ENCODE data around the gene PDGFA. TPM values are rescaled to one million over a fixed set of nuclear protein-coding genes. Genes with fewer than 3 reads are reported as not detected.

Gene PDGFA
- total RNA-seq, 2 experiments from 2014 or later, result 9.4 to 9.9 TPM

DNA sequence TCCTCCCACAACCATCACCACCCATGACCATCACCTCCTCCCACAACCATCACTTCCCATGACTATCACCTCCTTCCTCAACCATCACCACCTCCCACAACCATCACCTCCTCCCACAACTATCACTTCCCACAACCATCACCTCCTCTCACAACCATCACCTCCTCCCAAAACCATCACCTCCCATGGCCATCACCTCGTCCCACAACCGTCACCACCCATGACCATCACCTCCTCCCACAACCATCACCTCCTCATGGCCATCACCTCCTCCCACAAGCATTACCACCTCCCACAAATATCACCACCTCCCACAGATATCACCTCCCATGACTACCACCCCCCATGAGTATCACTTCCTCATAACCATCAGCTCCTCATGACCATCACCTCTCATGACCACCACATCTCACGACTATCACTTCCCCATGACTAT, 52.2 kb downstream of the PDGFA start:
- CTCF ChIA-PET, result no interaction called here

DNA sequence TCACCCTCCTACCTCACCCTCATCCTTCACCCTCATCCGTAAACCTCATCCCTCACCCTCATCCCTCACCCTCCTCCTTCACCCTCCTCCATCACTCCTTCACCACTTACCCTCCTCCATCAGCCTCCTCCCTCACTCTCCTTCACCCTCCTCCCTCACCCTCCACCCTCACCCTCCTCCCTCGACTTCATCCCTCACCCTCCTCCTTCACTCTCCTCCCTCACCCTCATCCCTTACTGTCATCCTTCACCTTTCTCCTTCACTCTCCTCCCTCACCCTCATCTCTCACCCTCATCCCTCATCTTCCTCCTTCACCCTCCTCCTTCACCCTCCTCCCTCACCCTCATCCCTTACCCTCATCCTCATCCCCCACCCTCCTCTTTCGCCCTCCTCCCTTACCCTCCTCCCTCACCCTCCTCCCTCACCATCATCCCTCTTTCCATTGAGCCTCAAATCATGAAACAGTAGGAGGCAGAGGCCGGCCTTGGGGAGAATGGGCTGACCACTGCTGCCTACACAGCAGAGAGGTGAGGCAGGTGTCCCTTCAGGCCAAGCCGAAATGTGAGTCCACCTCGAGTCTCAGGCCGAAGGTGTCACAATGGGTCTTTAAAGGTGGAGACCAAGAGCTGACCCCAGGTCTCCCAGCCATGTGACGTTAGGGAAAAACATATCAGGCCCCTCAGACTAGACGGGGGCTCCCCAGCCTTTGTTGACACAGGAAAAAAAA, 53.0 kb downstream of the PDGFA start:
- ChIA-PET CTCF (no interaction called here), POLR2A (no interaction called here)

More for the DNA sequence above, 52.2 kb downstream of the PDGFA start:
- POLR2A ChIA-PET, result no interaction called here

GRCh38 chr7:465710-466400, 53.8 kb downstream of the PDGFA start:
- ChIA-PET POLR2A (no interaction called here), CTCF (no interaction called here)

DNA sequence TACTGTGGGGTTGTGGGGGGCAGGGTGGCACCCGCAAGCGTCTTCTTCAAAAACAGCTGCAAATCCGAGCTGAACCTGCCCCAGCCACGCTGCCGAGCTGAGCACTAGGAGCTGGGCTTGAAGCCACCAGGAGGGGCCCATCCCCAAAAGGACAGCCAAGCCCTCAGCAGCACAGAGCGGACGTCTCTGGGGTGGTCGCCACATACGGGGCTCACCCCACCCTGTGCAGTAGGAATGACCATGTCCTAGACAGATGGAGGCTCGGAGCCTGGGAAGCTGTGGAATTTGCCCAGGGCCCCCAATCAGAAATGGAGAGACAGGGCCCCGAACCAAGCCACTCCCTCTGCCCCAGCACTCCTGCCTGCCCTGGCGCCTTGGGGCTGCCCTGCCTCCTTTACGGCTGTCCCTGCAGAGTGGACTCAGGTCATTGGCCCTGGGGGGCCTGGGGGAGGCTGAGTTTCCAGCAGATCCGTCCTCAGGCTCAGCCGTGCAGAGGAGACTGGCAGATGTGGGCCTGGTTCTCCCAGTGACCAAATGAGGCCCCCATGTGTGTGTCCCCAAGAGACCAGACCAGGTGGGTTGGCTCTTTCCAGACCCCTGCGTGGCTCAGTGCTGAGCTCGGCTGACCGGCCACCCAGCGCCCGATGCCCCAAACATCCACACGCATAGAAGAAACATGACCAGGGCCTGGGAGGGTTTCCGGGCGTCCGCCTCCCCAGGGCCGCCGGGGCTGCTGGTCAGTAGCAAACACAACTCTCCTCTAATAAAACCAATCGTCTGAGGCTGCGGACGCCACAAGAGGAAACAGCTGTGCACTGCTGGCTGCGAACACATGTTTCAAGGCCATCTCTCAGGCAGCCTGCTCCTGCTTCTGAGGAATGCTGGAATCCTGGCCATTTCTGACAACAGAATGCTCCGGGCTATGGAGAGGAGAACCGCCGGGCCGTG, 54.9 kb downstream of the PDGFA start:
- ChIA-PET CTCF (no interaction called here), POLR2A (no interaction called here)

- CTCF ChIA-PET, result no interaction called here
Measured at GRCh38 chr7:463817-464453, 55.7 kb downstream of the PDGFA start.

GRCh38 chr7:463362-463781, 56.3 kb downstream of the PDGFA start:
- CTCF ChIA-PET, result no interaction called here
- POLR2A ChIA-PET, result no interaction called here

More at GRCh38 chr7:463817-464453, 55.7 kb downstream of the PDGFA start:
- POLR2A ChIA-PET, result no interaction called here

DNA sequence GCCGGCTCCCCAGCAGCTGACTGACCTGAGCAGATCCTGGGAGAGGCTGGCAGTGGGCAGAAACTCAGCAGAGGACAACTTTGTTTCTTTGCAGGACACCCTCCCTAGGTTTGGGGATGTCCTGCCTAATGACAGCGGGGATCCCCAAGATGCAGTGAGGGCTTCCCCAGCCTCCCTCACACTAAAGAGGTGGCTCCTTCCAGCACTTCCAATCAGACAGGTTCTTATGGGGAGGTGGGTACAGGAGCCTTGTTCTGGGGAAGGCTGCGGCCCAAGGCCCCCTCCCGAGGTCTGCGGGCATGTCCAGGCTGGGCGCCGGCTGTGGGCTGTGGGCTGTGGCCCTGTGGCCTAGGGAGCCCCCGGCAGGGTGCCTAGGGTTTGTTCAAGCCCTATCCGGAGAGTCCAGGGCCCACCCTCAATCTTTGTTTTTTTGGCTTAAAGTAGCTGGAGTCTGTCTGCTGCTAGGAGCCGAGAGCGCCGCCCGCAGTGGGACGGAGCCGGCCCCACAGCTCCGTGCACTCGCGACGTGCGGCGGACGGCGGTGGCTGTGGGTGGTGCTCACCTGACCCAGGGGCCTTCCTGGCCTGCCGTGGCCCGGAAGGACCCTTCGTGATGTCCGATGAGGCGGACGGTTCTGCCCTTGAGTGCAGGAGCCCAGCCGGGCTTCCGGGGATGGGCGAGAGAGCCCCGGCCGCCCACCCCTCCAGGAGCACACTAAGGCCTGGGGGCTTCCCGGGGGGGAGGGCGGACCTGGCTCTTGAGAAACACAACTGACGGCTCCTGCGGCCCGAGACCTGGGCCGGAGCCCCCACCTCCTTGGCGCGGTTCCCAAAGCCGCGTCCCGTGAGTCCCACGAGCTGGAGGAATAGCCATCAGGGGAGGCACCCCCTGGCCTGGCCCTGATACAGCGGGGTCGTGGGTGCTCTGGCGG, 57.2 kb downstream of the PDGFA start:
- POLR2A ChIA-PET, result no interaction called here
- CTCF ChIA-PET, result no interaction called here

GRCh38 chr7:461453-462172, 58.0 kb downstream of the PDGFA start:
- ChIA-PET CTCF (no interaction called here), POLR2A (no interaction called here)

DNA sequence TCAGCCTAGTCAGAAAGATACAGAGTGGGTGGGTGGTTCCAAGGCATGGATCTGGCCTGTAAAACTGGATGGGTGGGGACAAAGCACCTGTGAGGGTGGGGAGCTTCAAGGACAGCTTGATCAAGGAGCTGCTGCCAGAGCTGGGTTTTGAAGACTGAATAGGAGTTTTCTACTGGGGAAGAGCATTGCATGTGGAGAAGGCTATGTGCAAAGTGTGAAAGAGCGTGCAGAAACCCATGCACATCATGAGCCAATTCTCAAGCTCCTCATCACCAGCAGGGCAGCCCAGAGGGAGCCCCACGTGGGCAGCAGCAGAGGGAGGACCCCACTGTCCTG, 58.6 kb downstream of the PDGFA start:
- POLR2A ChIA-PET, result no interaction called here
- CTCF ChIA-PET, result no interaction called here

DNA sequence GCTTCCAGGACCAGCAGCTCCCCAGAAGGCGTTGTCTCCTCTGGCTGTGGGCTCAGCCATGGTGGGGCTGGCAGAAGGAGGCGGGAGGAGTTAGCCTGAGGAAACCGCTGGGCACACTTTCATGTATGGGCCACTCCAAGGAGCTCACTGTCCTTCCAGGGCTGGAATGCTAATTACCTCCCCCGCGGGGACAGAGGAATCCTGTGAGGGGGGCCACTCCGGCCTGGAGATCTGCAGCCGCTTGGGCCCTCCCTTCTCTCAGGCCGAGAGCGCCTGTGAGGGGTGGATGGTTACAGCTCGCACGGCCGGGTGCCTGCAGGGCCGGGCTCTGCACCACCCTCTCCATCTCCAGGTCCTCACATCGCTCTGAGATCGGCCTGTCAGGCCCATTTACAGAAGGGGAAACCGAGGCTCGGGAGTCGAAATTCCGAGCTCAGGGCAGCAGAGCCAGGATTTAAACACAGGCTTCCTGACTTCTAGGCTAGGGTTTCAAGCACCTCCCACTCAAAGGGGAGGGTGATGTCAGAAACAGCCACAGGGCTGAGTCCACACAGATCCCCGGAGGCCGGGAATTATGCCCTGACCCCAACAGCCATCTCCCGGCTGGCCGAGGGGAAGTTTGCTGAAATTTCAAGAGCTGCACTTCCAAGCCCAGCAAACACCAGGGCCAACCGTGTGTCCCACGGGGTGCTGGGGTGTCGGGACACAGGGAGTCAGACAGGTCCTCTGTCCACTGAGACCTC, 59.1 kb downstream of the PDGFA start:
- CTCF ChIA-PET, result no interaction called here
- POLR2A ChIA-PET, result no interaction called here

GRCh38 chr7:459584-460373, 59.9 kb downstream of the PDGFA start:
- CTCF ChIA-PET, result no interaction called here
- POLR2A ChIA-PET, result no interaction called here

DNA sequence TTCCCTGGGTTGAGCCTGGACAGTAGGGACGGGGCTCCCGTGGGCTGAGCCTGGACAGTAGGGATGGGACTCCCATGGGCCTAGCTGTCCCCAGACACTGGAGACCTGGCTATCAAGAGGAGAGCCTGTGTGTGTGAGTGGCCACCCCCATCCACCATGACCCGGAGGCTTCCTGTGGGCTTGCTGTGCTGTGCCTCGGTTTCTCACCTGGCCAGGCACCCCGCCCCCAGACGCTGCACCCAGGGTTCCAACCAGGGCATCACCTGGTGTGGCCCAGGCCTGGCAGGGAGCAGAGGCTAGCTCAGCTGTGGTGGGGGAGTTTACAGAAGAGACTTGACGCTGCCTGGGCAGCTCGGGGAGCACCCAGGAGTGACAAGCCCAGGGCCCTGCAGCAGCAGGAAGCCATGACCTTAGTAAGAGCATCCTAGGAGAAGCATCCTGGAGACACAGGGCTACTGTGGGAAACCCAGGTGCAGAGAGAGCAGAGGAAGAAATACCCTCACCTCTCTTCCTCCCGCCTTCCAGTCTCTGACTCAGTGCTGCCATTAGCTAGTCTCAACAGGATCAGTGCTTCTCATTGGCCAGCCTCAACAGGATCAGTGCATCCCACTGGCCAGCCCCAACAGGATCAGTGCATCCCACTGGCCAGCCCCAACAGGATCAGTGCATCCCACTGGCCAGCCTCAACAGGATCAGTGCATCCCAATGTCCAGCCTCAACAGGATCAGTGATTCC, 61.0 kb downstream of the PDGFA start:
- ChIA-PET POLR2A (no interaction called here), CTCF (no interaction called here)

- POLR2A ChIA-PET, result no interaction called here
- CTCF ChIA-PET, result no interaction called here
Measured at GRCh38 chr7:457814-458510, 61.7 kb downstream of the PDGFA start.

DNA sequence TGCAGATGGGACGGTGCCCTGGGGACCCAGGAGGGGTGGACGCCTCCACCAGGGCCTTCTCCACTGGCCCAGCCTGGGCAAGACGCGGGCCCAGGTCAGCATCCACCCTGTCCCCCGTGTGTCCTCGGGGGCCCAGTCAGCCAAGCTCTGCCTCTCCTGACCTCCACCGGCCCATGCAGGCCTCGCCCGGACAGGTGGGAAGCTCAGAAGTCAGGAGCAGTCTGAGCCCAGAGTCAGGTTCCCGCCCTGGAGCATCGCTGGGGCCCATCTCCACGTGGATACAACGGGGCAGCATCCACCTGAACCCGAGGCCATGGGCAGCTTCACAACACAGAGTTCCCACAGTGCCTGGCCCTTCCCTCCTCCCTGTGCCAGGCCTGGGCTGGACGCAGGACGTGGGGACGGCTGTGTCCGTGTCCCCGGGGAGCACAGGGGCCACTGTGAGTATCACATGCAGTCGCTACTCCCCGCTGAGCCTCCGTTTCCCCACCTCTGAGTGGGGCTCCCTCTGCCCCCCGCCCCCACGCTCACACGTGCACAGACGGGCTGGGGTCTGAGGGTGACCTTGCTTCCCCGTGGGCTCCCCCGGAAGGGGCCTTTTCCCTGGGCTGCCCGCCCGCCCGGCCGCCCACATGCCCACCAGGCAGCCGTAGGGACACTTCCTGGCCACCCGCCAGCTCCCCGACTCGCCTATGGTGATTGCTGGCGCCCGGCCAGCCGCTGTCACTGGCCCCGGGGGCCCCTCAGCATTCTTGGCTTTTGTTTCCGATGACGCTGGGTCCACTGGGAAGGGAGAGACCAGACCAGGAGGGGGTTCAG, 64.3 kb downstream of the PDGFA start:
- ChIA-PET CTCF (no interaction called here), POLR2A (no interaction called here)
